Measurements from ENCODE around the gene HELLS.

GRCh38 chr10:94641480-94641879 is 95.9 kb downstream of the HELLS start:
- TF ChIP-seq EZH2 (IDR thresholded peaks at IDR 0.05; ENCODE audit: low read depth, unreplicated experiment) (no peak), CTCF (conservative IDR thresholded peaks at IDR 0.05; ENCODE audit: low read depth in 2 of 2) (no peak), CREB1 (CRISPR knock-in tag; IDR thresholded peaks at IDR 0.05; ENCODE audit: low read depth) (no peak), EZH2phosphoT487 (IDR thresholded peaks at IDR 0.05; ENCODE audit: unreplicated experiment) (no peak), REST (IDR thresholded peaks at IDR 0.05; ENCODE audit: unreplicated experiment) (no peak), ETS1 (IDR thresholded peaks at IDR 0.05) (no peak), NANOG (IDR thresholded peaks at IDR 0.05; ENCODE audit: borderline replicate concordance) (no peak), ZNF331 (CRISPR knock-in tag; IDR thresholded peaks at IDR 0.05; ENCODE audit: low read depth) (no peak), JUNB (IDR thresholded peaks at IDR 0.05; ENCODE audit: unreplicated experiment) (no peak), POLR2AphosphoS5 (IDR thresholded peaks at IDR 0.05; ENCODE audit: low read depth) (no peak)

Data from GM23338 (cell line).